Measurements from ENCODE around the gene ANKRD16. TPM values are rescaled to one million over a fixed set of nuclear protein-coding genes. Genes with fewer than 3 reads are reported as not detected.

The ANKRD16 gene
- total RNA-seq, 1 donor from 2014 or later = 4.9 TPM

- peaks cover 39% of the 10 kb centered on the region for H3K36me3 ChIP-seq (ENCODE audit: insufficient read depth, low read length)
- no peak overlapping the region for H3K4me2 ChIP-seq (ENCODE audit: low read length)
- H4K20me1 ChIP-seq (ENCODE audit: insufficient read depth, low read length) = no peaks in the 10 kb centered on the region
- H3K27me3 ChIP-seq (ENCODE audit: insufficient read depth, low read length) = no peaks in the 10 kb centered on the region
- H3K4me3 ChIP-seq (ENCODE audit: insufficient read depth, low read depth, low read length) = no peak overlapping the region
- FAIRE-seq = no peak
- no peaks in the 10 kb centered on the region for H3K4me1 Mint-ChIP-seq (ENCODE audit: low read depth, unreplicated experiment)
- H2AFZ ChIP-seq (ENCODE audit: low read depth, low read length) = no peak overlapping the region
- H3K27ac ChIP-seq (ENCODE audit: low read depth, low read length) = no peak overlapping the region
- no peak overlapping the region for H3K27ac Mint-ChIP-seq (ENCODE audit: unreplicated experiment)
- no peak for DNase-seq (ENCODE audit: low read depth)
- no peaks in the 10 kb centered on the region for H3K79me2 ChIP-seq (ENCODE audit: insufficient read depth, low read length)
- TF ChIP-seq EZH2 (IDR thresholded peaks at IDR 0.05; ENCODE audit: insufficient read depth, low read length) (no peak), CTCF (IDR thresholded peaks at IDR 0.05; ENCODE audit: insufficient read depth, low read depth, low read length) (no peak)
- peaks cover 6% of the 10 kb centered on the region for H3K4me1 ChIP-seq (ENCODE audit: insufficient read depth, low read length)
- H3K4me3 Mint-ChIP-seq (ENCODE audit: unreplicated experiment) = no peak overlapping the region
- no peaks in the 10 kb centered on the region for H3K27me3 Mint-ChIP-seq (ENCODE audit: low read depth, unreplicated experiment)
- H3K9me3 ChIP-seq (ENCODE audit: insufficient read depth, low read depth, low read length) = no peaks in the 10 kb centered on the region
- H3K9me3 Mint-ChIP-seq (ENCODE audit: unreplicated experiment) = no peaks in the 10 kb centered on the region
- H3K9ac ChIP-seq (ENCODE audit: low read length) = no peak overlapping the region
- peaks cover 27% of the 10 kb centered on the region for H3K36me3 Mint-ChIP-seq (ENCODE audit: low read depth, unreplicated experiment)
Observed at GRCh38 chr10:5929442-5929841, 39.7 kb upstream of the ANKRD16 start.

- H3K27me3 Mint-ChIP-seq (ENCODE audit: low read depth, unreplicated experiment) = no peaks in the 10 kb centered on the region
- Histone ChIP-seq H3K9ac (ENCODE audit: low read length) (peak overlapping the region; percentile 14), H3K27me3 (ENCODE audit: insufficient read depth, low read length) (no peaks in the 10 kb centered on the region), H3K27ac (ENCODE audit: low read depth, low read length) (peak overlapping the region; percentile 55), H3K4me2 (ENCODE audit: low read length) (no peak overlapping the region), H3K79me2 (ENCODE audit: insufficient read depth, low read length) (no peaks in the 10 kb centered on the region), H3K4me1 (ENCODE audit: insufficient read depth, low read length) (peaks cover 6% of the 10 kb centered on the region), H2AFZ (ENCODE audit: low read depth, low read length) (no peak overlapping the region), H3K4me3 (ENCODE audit: insufficient read depth, low read depth, low read length) (no peak overlapping the region), H3K36me3 (ENCODE audit: insufficient read depth, low read length) (peaks cover 53% of the 10 kb centered on the region), H4K20me1 (ENCODE audit: insufficient read depth, low read length) (no peaks in the 10 kb centered on the region), H3K9me3 (ENCODE audit: insufficient read depth, low read depth, low read length) (no peaks in the 10 kb centered on the region)
- no peak overlapping the region for H3K4me3 Mint-ChIP-seq (ENCODE audit: unreplicated experiment)
- H3K36me3 Mint-ChIP-seq (ENCODE audit: low read depth, unreplicated experiment) = peaks cover 28% of the 10 kb centered on the region
- DNase-seq (ENCODE audit: low read depth) = peak; percentile 77
- no peak for TF ChIP-seq CTCF (IDR thresholded peaks at IDR 0.05; ENCODE audit: insufficient read depth, low read depth, low read length)
- TF ChIP-seq EZH2 (IDR thresholded peaks at IDR 0.05; ENCODE audit: insufficient read depth, low read length) = no peak
- H3K4me1 Mint-ChIP-seq (ENCODE audit: low read depth, unreplicated experiment) = no peaks in the 10 kb centered on the region
- H3K9me3 Mint-ChIP-seq (ENCODE audit: unreplicated experiment) = no peaks in the 10 kb centered on the region
- no peak for FAIRE-seq
- no peak overlapping the region for H3K27ac Mint-ChIP-seq (ENCODE audit: unreplicated experiment)
Observed at GRCh38 chr10:5927306-5927705, 37.6 kb upstream of the ANKRD16 start.

- H3K4me2 ChIP-seq (ENCODE audit: low read length) = no peak overlapping the region
- Mint-ChIP-seq H3K36me3 (ENCODE audit: low read depth, unreplicated experiment) (peaks cover 33% of the 10 kb centered on the region), H3K4me1 (ENCODE audit: low read depth, unreplicated experiment) (no peaks in the 10 kb centered on the region), H3K9me3 (ENCODE audit: unreplicated experiment) (no peaks in the 10 kb centered on the region), H3K4me3 (ENCODE audit: unreplicated experiment) (no peak overlapping the region), H3K27me3 (ENCODE audit: low read depth, unreplicated experiment) (no peaks in the 10 kb centered on the region), H3K27ac (ENCODE audit: unreplicated experiment) (no peak overlapping the region)
- no peak for DNase-seq (ENCODE audit: low read depth)
- no peak overlapping the region for H3K4me3 ChIP-seq (ENCODE audit: insufficient read depth, low read depth, low read length)
- TF ChIP-seq CTCF (IDR thresholded peaks at IDR 0.05; ENCODE audit: insufficient read depth, low read depth, low read length) = no peak
- TF ChIP-seq EZH2 (IDR thresholded peaks at IDR 0.05; ENCODE audit: insufficient read depth, low read length) = no peak
- no peak overlapping the region for H3K27ac ChIP-seq (ENCODE audit: low read depth, low read length)
- no peaks in the 10 kb centered on the region for H3K9me3 ChIP-seq (ENCODE audit: insufficient read depth, low read depth, low read length)
- peaks cover 3% of the 10 kb centered on the region for H4K20me1 ChIP-seq (ENCODE audit: insufficient read depth, low read length)
- no peak overlapping the region for H2AFZ ChIP-seq (ENCODE audit: low read depth, low read length)
- H3K79me2 ChIP-seq (ENCODE audit: insufficient read depth, low read length) = no peaks in the 10 kb centered on the region
- peaks cover 63% of the 10 kb centered on the region for H3K36me3 ChIP-seq (ENCODE audit: insufficient read depth, low read length)
- peaks cover 6% of the 10 kb centered on the region for H3K4me1 ChIP-seq (ENCODE audit: insufficient read depth, low read length)
- H3K9ac ChIP-seq (ENCODE audit: low read length) = no peak overlapping the region
- no peaks in the 10 kb centered on the region for H3K27me3 ChIP-seq (ENCODE audit: insufficient read depth, low read length)
- no peak for FAIRE-seq
Observed at GRCh38 chr10:5924889-5925288, 35.2 kb upstream of the ANKRD16 start.

Measured in astrocyte (in vitro differentiated cells and primary cell).